Right ventricle myocardium superior (tissue), 1 donor: ENCODE data around the gene NCOA1. TPM values are rescaled to one million over a fixed set of nuclear protein-coding genes. Genes with fewer than 3 reads are reported as not detected.
"Not testable (repeated sequence)": the region's sequence is repeated elsewhere in the genome, so short reads cannot be mapped to it uniquely, and the experiment has no call there.

ENCODE experiments used
- ATAC-seq: fragments of 200-7000 bp; cut with Tn5 transposase; one replicate; pipeline ENCODE4 v1.9.1; 2020; ENCODE audit warnings: mild to moderate bottlenecking; ENCODE audit not compliant: poor library complexity
- DNase-seq: peaks from one replicate; pipeline ENCODE4 v3.0.0-alpha.2; 2020
- intact Hi-C: fragments of 100-400 bp; cut with DNase I; formaldehyde crosslinking; loops from one replicate; pipeline ENCODE4 v1.11.2; 2022
- total RNA-seq: library from RNA; stranded (reverse); fragmentation: NEBNext Ultra II Directional; extraction: Animal tissue kit (Norgen Biotek cat#: 25700); gene quantifications from one replicate; pipeline ENCODE4 v1.2.1, GENCODE V29; 2021
- donor health status: DM: no; HTN: yes; CAD: no; lungs with severe emphysema.

The NCOA1 gene
- total RNA-seq, 1 donor from 2014 or later: 32.2 TPM

- DNase-seq: no peak
- no peak for ATAC-seq
- intact Hi-C loops: no loop called here
These were observed 292.6 kb downstream of the NCOA1 start for GRCh38 chr2:24783641-24784040.

GRCh38 chr2:24785671-24786321 lies 294.7 kb downstream of the NCOA1 start:
- DNase-seq: no peak
- peak; percentile 41 for ATAC-seq
- intact Hi-C loops: no loop called here

- DNase-seq (no peak), ATAC-seq (no peak)
- intact Hi-C loops: no loop called here
These were observed 296.5 kb downstream of the NCOA1 start for GRCh38 chr2:24787532-24787931.

GRCh38 chr2:24788816-24789215 lies 297.8 kb downstream of the NCOA1 start:
- ATAC-seq: no peak
- no peak for DNase-seq
- intact Hi-C loops: no loop called here

- DNase-seq (no peak), ATAC-seq (no peak)
- intact Hi-C loops: loop anchor here (5.0 kb wide), 1 partner anchor 299 kb away; the partner anchor contains the start of gene NCOA1
These were observed 300.4 kb downstream of the NCOA1 start for GRCh38 chr2:24791452-24791851.

- DNase-seq (no peak), ATAC-seq (no peak)
- intact Hi-C loops: loop anchor here (5.0 kb wide), 1 partner anchor 300 kb away; the partner anchor contains the start of gene NCOA1
These were observed 301.5 kb downstream of the NCOA1 start for GRCh38 chr2:24792542-24792873.

- intact Hi-C loops: loop anchor here (5.0 kb wide), 1 partner anchor 301 kb away; the partner anchor contains the start of gene NCOA1
- DNase-seq (peak; percentile 98), ATAC-seq (peak; percentile 100)
These were observed 302.1 kb downstream of the NCOA1 start, which contains the start of the genes CENPO and PTRHD1 for GRCh38 chr2:24792874-24793760. Gene CENPO, plus strand, starts transcription at chr2:24793425. Its CDS starts 495 bp downstream, at chr2:24793920. Gene PTRHD1, minus strand, starts transcription at chr2:24793391. Its CDS starts 14 bp downstream, at chr2:24793377.

- intact Hi-C loops: loop anchor here (5.0 kb wide), 1 partner anchor 302 kb away; the partner anchor contains the start of gene NCOA1
- ATAC-seq (no peak), DNase-seq (no peak)
These were observed 302.8 kb downstream of the NCOA1 start for GRCh38 chr2:24793761-24794435.

GRCh38 chr2:24797644-24798043 lies 306.6 kb downstream of the NCOA1 start:
- DNase-seq (no peak), ATAC-seq (no peak)
- intact Hi-C loops: no loop called here

GRCh38 chr2:24800487-24800886 lies 309.4 kb downstream of the NCOA1 start:
- intact Hi-C loops, DNase-seq, ATAC-seq: not testable (repeated sequence)

- DNase-seq, ATAC-seq, intact Hi-C loops: not testable (repeated sequence)
These were observed 315.0 kb downstream of the NCOA1 start for GRCh38 chr2:24805811-24806660.

GRCh38 chr2:24806661-24807036 lies 315.6 kb downstream of the NCOA1 start:
- ATAC-seq: no peak
- intact Hi-C loops: no loop called here

GRCh38 chr2:24809316-24810007 lies 318.4 kb downstream of the NCOA1 start:
- intact Hi-C loops: no loop called here
- ATAC-seq (no peak), DNase-seq (no peak)

More at GRCh38 chr2:24806661-24807036, 315.6 kb downstream of the NCOA1 start:
- no peak for DNase-seq

- intact Hi-C loops: no loop called here
- ATAC-seq (no peak), DNase-seq (no peak)
These were observed 322.7 kb downstream of the NCOA1 start for GRCh38 chr2:24813691-24814137.

GRCh38 chr2:24814516-24814915 lies 323.5 kb downstream of the NCOA1 start:
- DNase-seq: no peak
- ATAC-seq: no peak
- intact Hi-C loops: no loop called here

GRCh38 chr2:24815171-24815570 lies 324.1 kb downstream of the NCOA1 start:
- no peak for ATAC-seq
- no peak for DNase-seq
- intact Hi-C loops: no loop called here

- DNase-seq (no peak), ATAC-seq (no peak)
- intact Hi-C loops: no loop called here
These were observed 325.4 kb downstream of the NCOA1 start for GRCh38 chr2:24816404-24816803.

- DNase-seq (no peak), ATAC-seq (no peak)
- intact Hi-C loops: no loop called here
These were observed 325.8 kb downstream of the NCOA1 start for GRCh38 chr2:24816884-24817283.
